ENCODE results near the gene RPL3. TPM values are rescaled to one million over a fixed set of nuclear protein-coding genes. Genes with fewer than 3 reads are reported as not detected.

RPL3 gene
- polyA plus RNA-seq, 1 donor from 2014 or later: 1,527 TPM

- TF ChIP-seq REST (IDR thresholded peaks at IDR 0.05; ENCODE audit: borderline replicate concordance) (no peak), TAF1 (IDR thresholded peaks at IDR 0.05; ENCODE audit: low read depth) (no peak), CTCF (IDR thresholded peaks at IDR 0.05; ENCODE audit: poor library complexity, severe bottlenecking) (no peak), SMC3 (conservative IDR thresholded peaks at IDR 0.05; ENCODE audit: poor library complexity) (no peak), EZH2 (IDR thresholded peaks at IDR 0.05; ENCODE audit: borderline replicate concordance, insufficient read depth, low read length, poor library complexity, severe bottlenecking) (no peak), MXI1 (conservative IDR thresholded peaks at IDR 0.05; ENCODE audit: poor library complexity, severe bottlenecking) (no peak), RAD21 (conservative IDR thresholded peaks at IDR 0.05) (no peak), POLR2AphosphoS5 (IDR thresholded peaks at IDR 0.05) (no peak), EP300 (conservative IDR thresholded peaks at IDR 0.05; ENCODE audit: poor library complexity, severe bottlenecking) (no peak)
- no peaks in the 10 kb centered on the region for H3K36me3 ChIP-seq (ENCODE audit: insufficient read depth, low read length)
- H3K27me3 ChIP-seq (ENCODE audit: insufficient read depth, low read depth, low read length): no peaks in the 10 kb centered on the region
- H3K27ac ChIP-seq (ENCODE audit: low read length): no peak overlapping the region
- no peak overlapping the region for H2AFZ ChIP-seq (ENCODE audit: low read depth, low read length)
- no peaks in the 10 kb centered on the region for H3K79me2 ChIP-seq (replicated peaks; ENCODE audit: insufficient read depth, low read length)
- no peak overlapping the region for H3K4me2 ChIP-seq (ENCODE audit: low read length)
- no peaks in the 10 kb centered on the region for H3K9me2 ChIP-seq (ENCODE audit: insufficient read depth, low read length)
- H3K9ac ChIP-seq (ENCODE audit: low read length): no peak overlapping the region
- no peaks in the 10 kb centered on the region for H3F3A ChIP-seq (ENCODE audit: insufficient read depth, low read length, poor library complexity, severe bottlenecking)
- H4K20me1 ChIP-seq (ENCODE audit: insufficient read depth): no peaks in the 10 kb centered on the region
- H3K9me3 ChIP-seq (ENCODE audit: low read length): no peaks in the 10 kb centered on the region
- H3K4me3 ChIP-seq (ENCODE audit: low read length): no peak overlapping the region
Observed at GRCh38 chr22:39360674-39361413, 41.4 kb upstream of the RPL3 start.

GRCh38 chr22:39360242-39360641 is 40.8 kb upstream of the RPL3 start:
- Histone ChIP-seq H3K79me2 (replicated peaks; ENCODE audit: insufficient read depth, low read length) (no peaks in the 10 kb centered on the region), H3F3A (ENCODE audit: insufficient read depth, low read length, poor library complexity, severe bottlenecking) (no peaks in the 10 kb centered on the region), H4K20me1 (ENCODE audit: insufficient read depth) (no peaks in the 10 kb centered on the region), H3K36me3 (ENCODE audit: insufficient read depth, low read length) (no peaks in the 10 kb centered on the region), H3K9me2 (ENCODE audit: insufficient read depth, low read length) (no peaks in the 10 kb centered on the region), H3K9ac (ENCODE audit: low read length) (no peak overlapping the region), H3K27ac (ENCODE audit: low read length) (no peak overlapping the region), H3K4me3 (ENCODE audit: low read length) (no peak overlapping the region), H3K4me2 (ENCODE audit: low read length) (no peak overlapping the region), H3K27me3 (ENCODE audit: insufficient read depth, low read depth, low read length) (no peaks in the 10 kb centered on the region), H3K9me3 (ENCODE audit: low read length) (no peaks in the 10 kb centered on the region), H2AFZ (ENCODE audit: low read depth, low read length) (no peak overlapping the region)
- TF ChIP-seq POLR2AphosphoS5 (IDR thresholded peaks at IDR 0.05) (no peak), TAF1 (IDR thresholded peaks at IDR 0.05; ENCODE audit: low read depth) (no peak), RAD21 (conservative IDR thresholded peaks at IDR 0.05) (no peak), SMC3 (conservative IDR thresholded peaks at IDR 0.05; ENCODE audit: poor library complexity) (no peak), EP300 (conservative IDR thresholded peaks at IDR 0.05; ENCODE audit: poor library complexity, severe bottlenecking) (no peak), EZH2 (IDR thresholded peaks at IDR 0.05; ENCODE audit: borderline replicate concordance, insufficient read depth, low read length, poor library complexity, severe bottlenecking) (no peak), REST (IDR thresholded peaks at IDR 0.05; ENCODE audit: borderline replicate concordance) (no peak), MXI1 (conservative IDR thresholded peaks at IDR 0.05; ENCODE audit: poor library complexity, severe bottlenecking) (no peak), CTCF (IDR thresholded peaks at IDR 0.05; ENCODE audit: poor library complexity, severe bottlenecking) (no peak)
